ENCODE results near the gene COG1.

The COG1 gene

GRCh38 chr17:73166731-73167581, 25.9 kb upstream of the COG1 start:
- Histone ChIP-seq H2BK15ac (ENCODE audit: low read depth, poor library complexity, severe bottlenecking) (no peak overlapping the region), H2AFZ (ENCODE audit: low read depth, low read length) (no peak overlapping the region), H4K91ac (ENCODE audit: low read length) (no peak overlapping the region), H3K4me1 (ENCODE audit: control insufficient read depth, insufficient read depth, low read depth, low read length) (peaks cover 25% of the 10 kb centered on the region), H3K79me1 (replicated peaks; ENCODE audit: low read length, poor library complexity, severe bottlenecking) (no peaks in the 10 kb centered on the region), H3K18ac (ENCODE audit: low read depth in 1 of 2, low read length in 2 of 2) (no peak overlapping the region), H3K23ac (ENCODE audit: low read length in 2 of 2) (no peak overlapping the region), H2BK120ac (ENCODE audit: low read depth, low read length) (no peak overlapping the region), H2BK12ac (ENCODE audit: low read length in 2 of 2) (no peak overlapping the region), H3K9me3 (ENCODE audit: control insufficient read depth, low read length) (peaks cover 3% of the 10 kb centered on the region), H3K27ac (ENCODE audit: low read length, poor library complexity, severe bottlenecking) (no peak overlapping the region), H3K14ac (ENCODE audit: low read length in 2 of 2) (no peak overlapping the region), H2AK5ac (ENCODE audit: low read length, severe bottlenecking) (no peak overlapping the region), H3K27me3 (ENCODE audit: control insufficient read depth in 1 of 2, insufficient read depth in 1 of 2, low read length in 2 of 2) (peaks cover 64 to 65% of the 10 kb centered on the region in 2 experiments), H2BK5ac (ENCODE audit: low read depth, low read length, poor library complexity, severe bottlenecking) (no peak overlapping the region), H4K8ac (ENCODE audit: low read length) (no peak overlapping the region), H3K9ac (ENCODE audit: low read length) (peak overlapping the region; percentile 43), H3K4me3 (ENCODE audit: insufficient read depth in 1 of 2, low read depth in 1 of 2, low read length in 2 of 2) (peak overlapping the region in 1 of 2 experiments; percentile 76), H3K4ac (ENCODE audit: low read depth in 1 of 2, low read length in 2 of 2) (no peak overlapping the region), H3K36me3 (ENCODE audit: control insufficient read depth in 1 of 2, insufficient read depth in 2 of 2, low read depth in 1 of 2, low read length in 2 of 2) (no peaks in the 10 kb centered on the region), H3K4me2 (ENCODE audit: low read length, poor library complexity, severe bottlenecking) (no peak overlapping the region)
- 77% methylated on average over 8 of the region's 8 CpGs for WGBS
- DNase-seq, result peak; percentile 19

- no peaks in the 10 kb centered on the region for H3K36me3 ChIP-seq (ENCODE audit: control insufficient read depth in 1 of 2, insufficient read depth in 2 of 2, low read depth in 1 of 2, low read length in 2 of 2)
- no peak overlapping the region for H3K4me3 ChIP-seq (ENCODE audit: insufficient read depth in 1 of 2, low read depth in 1 of 2, low read length in 2 of 2)
- no peak overlapping the region for H3K14ac ChIP-seq (ENCODE audit: low read length in 2 of 2)
- no peaks in the 10 kb centered on the region for H3K79me1 ChIP-seq (replicated peaks; ENCODE audit: low read length, poor library complexity, severe bottlenecking)
- no peak overlapping the region for H3K9ac ChIP-seq (ENCODE audit: low read length)
- no peak overlapping the region for H3K4me2 ChIP-seq (ENCODE audit: low read length, poor library complexity, severe bottlenecking)
- H3K4me1 ChIP-seq (ENCODE audit: control insufficient read depth, insufficient read depth, low read depth, low read length), result peaks cover 25% of the 10 kb centered on the region
- no peak overlapping the region for H3K23ac ChIP-seq (ENCODE audit: low read length in 2 of 2)
- H2BK5ac ChIP-seq (ENCODE audit: low read depth, low read length, poor library complexity, severe bottlenecking), result no peak overlapping the region
- H2BK15ac ChIP-seq (ENCODE audit: low read depth, poor library complexity, severe bottlenecking), result no peak overlapping the region
- no peak overlapping the region for H2BK120ac ChIP-seq (ENCODE audit: low read depth, low read length)
- no peak overlapping the region for H2AFZ ChIP-seq (ENCODE audit: low read depth, low read length)
- H2AK5ac ChIP-seq (ENCODE audit: low read length, severe bottlenecking), result no peak overlapping the region
- H4K8ac ChIP-seq (ENCODE audit: low read length), result no peak overlapping the region
- H2BK12ac ChIP-seq (ENCODE audit: low read length in 2 of 2), result no peak overlapping the region
- peaks cover 53% of the 10 kb centered on the region in 2 experiments for H3K27me3 ChIP-seq (ENCODE audit: control insufficient read depth in 1 of 2, insufficient read depth in 1 of 2, low read length in 2 of 2)
- no peak overlapping the region for H4K91ac ChIP-seq (ENCODE audit: low read length)
- 91% methylated on average over 5 of the region's 6 CpGs for WGBS
- no peak for DNase-seq
- H3K9me3 ChIP-seq (ENCODE audit: control insufficient read depth, low read length), result peaks cover 3% of the 10 kb centered on the region
- no peak overlapping the region for H3K27ac ChIP-seq (ENCODE audit: low read length, poor library complexity, severe bottlenecking)
- H3K4ac ChIP-seq (ENCODE audit: low read depth in 1 of 2, low read length in 2 of 2), result no peak overlapping the region
- no peak overlapping the region for H3K18ac ChIP-seq (ENCODE audit: low read depth in 1 of 2, low read length in 2 of 2)
Observed at GRCh38 chr17:73168667-73169066, 24.2 kb upstream of the COG1 start.

GRCh38 chr17:73170324-73170723, 22.5 kb upstream of the COG1 start:
- 85% methylated on average over 5 of the region's 5 CpGs for WGBS

GRCh38 chr17:73172252-73172651, 20.6 kb upstream of the COG1 start:
- WGBS, result 56% methylated on average over 3 of the region's 3 CpGs
- Histone ChIP-seq H3K27ac (ENCODE audit: low read length, poor library complexity, severe bottlenecking) (no peak overlapping the region), H3K4me3 (ENCODE audit: insufficient read depth in 1 of 2, low read depth in 1 of 2, low read length in 2 of 2) (no peak overlapping the region), H3K4ac (ENCODE audit: low read depth in 1 of 2, low read length in 2 of 2) (no peak overlapping the region), H2BK15ac (ENCODE audit: low read depth, poor library complexity, severe bottlenecking) (no peak overlapping the region), H3K23ac (ENCODE audit: low read length in 2 of 2) (no peak overlapping the region), H3K14ac (ENCODE audit: low read length in 2 of 2) (no peak overlapping the region), H3K27me3 (ENCODE audit: control insufficient read depth in 1 of 2, insufficient read depth in 1 of 2, low read length in 2 of 2) (peaks cover 20 to 21% of the 10 kb centered on the region in 2 experiments), H3K9ac (ENCODE audit: low read length) (no peak overlapping the region), H2AK5ac (ENCODE audit: low read length, severe bottlenecking) (no peak overlapping the region), H3K79me1 (replicated peaks; ENCODE audit: low read length, poor library complexity, severe bottlenecking) (no peaks in the 10 kb centered on the region), H2BK12ac (ENCODE audit: low read length in 2 of 2) (no peak overlapping the region), H3K4me2 (ENCODE audit: low read length, poor library complexity, severe bottlenecking) (no peak overlapping the region), H2BK120ac (ENCODE audit: low read depth, low read length) (no peak overlapping the region), H3K18ac (ENCODE audit: low read depth in 1 of 2, low read length in 2 of 2) (no peak overlapping the region), H4K8ac (ENCODE audit: low read length) (no peak overlapping the region), H2BK5ac (ENCODE audit: low read depth, low read length, poor library complexity, severe bottlenecking) (no peak overlapping the region), H4K91ac (ENCODE audit: low read length) (no peak overlapping the region), H3K4me1 (ENCODE audit: control insufficient read depth, insufficient read depth, low read depth, low read length) (no peaks in the 10 kb centered on the region), H2AFZ (ENCODE audit: low read depth, low read length) (no peak overlapping the region), H3K36me3 (ENCODE audit: control insufficient read depth in 1 of 2, insufficient read depth in 2 of 2, low read depth in 1 of 2, low read length in 2 of 2) (no peaks in the 10 kb centered on the region), H3K9me3 (ENCODE audit: control insufficient read depth, low read length) (peaks cover 3% of the 10 kb centered on the region)
- DNase-seq, result no peak

More at GRCh38 chr17:73170324-73170723, 22.5 kb upstream of the COG1 start:
- no peak overlapping the region for H2AFZ ChIP-seq (ENCODE audit: low read depth, low read length)
- no peak overlapping the region for H3K4ac ChIP-seq (ENCODE audit: low read depth in 1 of 2, low read length in 2 of 2)
- no peak overlapping the region for H3K9ac ChIP-seq (ENCODE audit: low read length)
- DNase-seq, result no peak
- H3K27ac ChIP-seq (ENCODE audit: low read length, poor library complexity, severe bottlenecking), result no peak overlapping the region
- H3K9me3 ChIP-seq (ENCODE audit: control insufficient read depth, low read length), result peaks cover 3% of the 10 kb centered on the region
- no peak overlapping the region for H2BK5ac ChIP-seq (ENCODE audit: low read depth, low read length, poor library complexity, severe bottlenecking)
- no peak overlapping the region for H3K4me2 ChIP-seq (ENCODE audit: low read length, poor library complexity, severe bottlenecking)
- H3K4me1 ChIP-seq (ENCODE audit: control insufficient read depth, insufficient read depth, low read depth, low read length), result peaks cover 12% of the 10 kb centered on the region
- H3K23ac ChIP-seq (ENCODE audit: low read length in 2 of 2), result no peak overlapping the region
- no peak overlapping the region for H4K91ac ChIP-seq (ENCODE audit: low read length)
- no peak overlapping the region for H3K18ac ChIP-seq (ENCODE audit: low read depth in 1 of 2, low read length in 2 of 2)
- no peak overlapping the region for H2BK120ac ChIP-seq (ENCODE audit: low read depth, low read length)
- H2BK15ac ChIP-seq (ENCODE audit: low read depth, poor library complexity, severe bottlenecking), result no peak overlapping the region
- H4K8ac ChIP-seq (ENCODE audit: low read length), result no peak overlapping the region
- no peak overlapping the region for H2BK12ac ChIP-seq (ENCODE audit: low read length in 2 of 2)
- no peak overlapping the region for H2AK5ac ChIP-seq (ENCODE audit: low read length, severe bottlenecking)
- H3K79me1 ChIP-seq (replicated peaks; ENCODE audit: low read length, poor library complexity, severe bottlenecking), result no peaks in the 10 kb centered on the region
- no peak overlapping the region for H3K14ac ChIP-seq (ENCODE audit: low read length in 2 of 2)
- no peaks in the 10 kb centered on the region for H3K36me3 ChIP-seq (ENCODE audit: control insufficient read depth in 1 of 2, insufficient read depth in 2 of 2, low read depth in 1 of 2, low read length in 2 of 2)
- no peak overlapping the region for H3K4me3 ChIP-seq (ENCODE audit: insufficient read depth in 1 of 2, low read depth in 1 of 2, low read length in 2 of 2)
- peaks cover 37 to 39% of the 10 kb centered on the region in 2 experiments for H3K27me3 ChIP-seq (ENCODE audit: control insufficient read depth in 1 of 2, insufficient read depth in 1 of 2, low read length in 2 of 2)

Data from mesenchymal stem cell (in vitro differentiated cells and primary cell).